Effector memory CD8-positive, alpha-beta T cell (primary cell): ENCODE data around the gene CLDN7.

Experiments used
- ATAC-seq: fragments of 150-1000 bp; cut with Tn5 transposase; replicated peaks from 2 replicates; pipeline ENCODE4 v1.10.0; 2021; ENCODE audit warnings: mild to moderate bottlenecking, moderate library complexity
- DNase-seq, 3 experiments: peaks; one replicate each; pipeline ENCODE4 v3.0.0; 2021
- H3K27ac Mint-ChIP-seq, 2 donors: one replicate each; pipeline ENCODE4 v1.8.0; 2022; ENCODE audit warnings: mild to moderate bottlenecking in 2 of 2, mixed read lengths in 2 of 2, moderate library complexity in 2 of 2
- H3K27me3 Mint-ChIP-seq, 2 donors: one replicate each; pipeline ENCODE4 v1.8.0; 2022; ENCODE audit warnings: mixed read lengths in 2 of 2
- H3K36me3 Mint-ChIP-seq: one replicate; pipeline ENCODE4 v1.8.0; 2022; ENCODE audit warnings: mild to moderate bottlenecking, moderate library complexity, mixed read lengths; ENCODE audit not compliant: insufficient read depth
- H3K4me1 Mint-ChIP-seq, 2 donors: one replicate each; pipeline ENCODE4 v1.8.0; 2022; ENCODE audit warnings: low read depth in 2 of 2, mixed read lengths in 2 of 2
- H3K4me3 Mint-ChIP-seq, 2 donors: one replicate each; pipeline ENCODE4 v1.8.0; 2022; ENCODE audit warnings: mild to moderate bottlenecking in 2 of 2, mixed read lengths in 2 of 2, moderate library complexity in 2 of 2
- H3K9me3 Mint-ChIP-seq, 2 donors: one replicate each; pipeline ENCODE4 v1.8.0; 2022; ENCODE audit warnings: mixed read lengths in 2 of 2

CLDN7 gene

DNA sequence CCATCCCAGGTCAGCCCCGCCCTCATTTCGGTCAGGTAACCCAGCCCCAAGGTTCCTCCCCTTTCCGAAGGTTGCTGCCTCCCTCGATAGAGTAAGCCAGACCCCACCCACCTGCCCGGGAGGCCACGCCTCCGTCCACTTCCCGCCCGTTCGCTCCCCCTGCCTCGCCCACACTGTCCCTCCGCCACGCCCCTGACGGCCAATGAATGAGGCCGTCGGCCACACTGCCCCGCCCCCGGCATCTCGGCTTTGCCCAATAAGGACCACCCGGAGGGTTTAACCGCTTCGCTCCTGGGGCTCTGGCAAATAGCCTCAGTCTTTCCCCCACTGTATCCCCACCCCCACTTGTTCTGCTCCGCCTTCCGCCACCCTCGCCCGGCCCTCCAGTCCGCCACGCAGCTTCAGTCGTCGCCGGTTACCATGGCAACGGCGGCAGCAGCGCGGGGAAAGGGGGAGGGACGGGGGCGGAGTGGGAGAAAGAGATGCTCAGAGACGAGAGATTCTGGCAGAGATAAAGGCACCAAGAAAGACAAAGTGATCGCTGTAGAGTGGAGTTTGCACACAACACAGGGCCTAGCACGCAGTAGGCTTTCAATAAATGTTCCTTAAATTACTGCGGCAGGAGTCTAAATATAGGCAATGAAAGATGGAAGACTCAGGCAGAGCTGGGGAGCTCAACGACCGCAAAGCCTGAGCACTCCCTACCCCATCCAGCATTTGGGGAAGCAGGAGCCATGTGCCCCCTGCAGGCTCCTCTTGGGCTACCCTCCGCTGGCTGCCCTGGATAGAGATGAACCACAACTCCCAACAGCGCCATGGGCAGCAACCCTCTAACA, 47.8 kb downstream of the CLDN7 start:
- Mint-ChIP-seq H3K27me3 (peaks cover 0 to 22% of the 10 kb centered on the region in 2 donors), H3K27ac (peak overlapping the region; percentile 98 to 100), H3K9me3 (no peaks in the 10 kb centered on the region), H3K4me1 (peaks cover 25 to 37% of the 10 kb centered on the region in 2 donors), H3K4me3 (peak overlapping the region; percentile 96 to 97), H3K36me3 (peaks cover 18% of the 10 kb centered on the region)
- DNase-seq, result peak; percentile 98 to 99 (median 99)
- ATAC-seq, result peak; percentile 80

DNA sequence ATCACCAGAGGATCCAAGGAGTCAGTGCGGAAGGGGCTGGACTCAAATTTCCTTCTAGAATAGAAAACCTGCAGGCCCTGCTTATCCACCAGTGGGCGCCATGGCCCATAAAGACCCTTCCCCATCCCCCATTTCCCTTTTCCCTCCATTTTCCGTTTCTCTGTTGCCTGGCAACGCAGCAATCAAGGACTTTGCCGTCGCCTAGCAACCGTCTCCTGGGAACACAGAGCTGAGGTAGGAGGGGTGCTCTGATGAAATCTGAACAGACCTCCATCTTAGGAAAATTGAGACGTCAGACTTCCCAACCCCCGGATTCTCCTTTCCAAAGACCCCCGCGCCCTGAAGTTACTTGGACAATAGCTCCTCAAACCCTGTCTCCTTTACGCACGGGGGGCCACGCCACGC, 48.4 kb downstream of the CLDN7 start:
- H3K27ac Mint-ChIP-seq, result peak overlapping the region; percentile 98 to 100
- H3K4me3 Mint-ChIP-seq, result peak overlapping the region; percentile 96 to 97
- ATAC-seq (peak; percentile 18), DNase-seq (no peak)
- H3K36me3 Mint-ChIP-seq, result peaks cover 18% of the 10 kb centered on the region
- no peaks in the 10 kb centered on the region for H3K9me3 Mint-ChIP-seq
- peaks cover 0 to 24% of the 10 kb centered on the region in 2 donors for H3K27me3 Mint-ChIP-seq
- peaks cover 23 to 32% of the 10 kb centered on the region in 2 donors for H3K4me1 Mint-ChIP-seq

DNA sequence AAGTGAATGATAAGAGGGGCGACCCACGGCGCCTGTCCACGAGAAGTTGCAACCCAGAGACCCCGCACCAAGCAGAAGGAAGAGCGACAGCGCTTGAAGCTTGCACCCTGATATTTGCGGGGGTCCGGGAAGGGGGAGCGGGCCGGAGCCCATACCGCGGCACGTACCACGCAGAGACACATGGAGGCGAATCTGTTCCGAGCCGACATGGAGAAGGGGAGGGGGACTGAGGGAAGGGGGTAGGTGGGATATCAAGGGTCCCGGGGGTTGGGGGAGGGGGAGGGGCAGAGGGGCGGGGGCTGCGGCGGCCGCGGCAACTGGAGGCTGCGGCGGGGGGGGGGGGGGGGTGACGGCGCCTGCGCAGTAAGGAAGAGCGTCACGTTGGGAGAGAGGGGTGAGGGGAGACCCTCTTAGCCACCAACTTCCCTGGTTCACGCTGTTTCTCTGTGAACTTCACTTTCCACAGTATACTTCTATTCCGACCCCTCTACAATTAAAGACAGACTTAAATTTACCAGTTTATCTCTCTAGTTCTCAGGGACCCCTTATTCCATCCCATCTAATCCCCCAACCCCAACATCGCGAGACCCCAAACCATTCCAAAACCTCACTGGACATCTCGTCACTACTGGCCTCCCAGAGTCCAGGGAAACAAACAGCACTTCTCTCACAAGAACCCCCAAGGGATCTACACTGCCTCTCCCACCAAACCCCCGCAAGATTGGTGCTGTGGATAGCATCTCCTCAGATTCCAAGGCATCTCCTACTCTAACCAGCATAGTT, 50.6 kb downstream of the CLDN7 start:
- no peaks in the 10 kb centered on the region for H3K9me3 Mint-ChIP-seq
- DNase-seq (no peak), ATAC-seq (no peak)
- H3K36me3 Mint-ChIP-seq, result peaks cover 22% of the 10 kb centered on the region
- peaks cover 0 to 31% of the 10 kb centered on the region in 2 donors for H3K27me3 Mint-ChIP-seq
- peaks cover 26% of the 10 kb centered on the region in 2 donors for H3K4me1 Mint-ChIP-seq
- H3K27ac Mint-ChIP-seq, result peak overlapping the region in 1 of 2 donors; percentile 67
- H3K4me3 Mint-ChIP-seq, result no peak overlapping the region
